NCI-H2081 (cell line): ENCODE measurements around the gene IFITM10.

Source experiments
- DNase-seq, 2 experiments: peaks; one replicate each; lab custom pipeline; 2025; lab: John Stamatoyannopoulos, UW

Gene IFITM10

DNA sequence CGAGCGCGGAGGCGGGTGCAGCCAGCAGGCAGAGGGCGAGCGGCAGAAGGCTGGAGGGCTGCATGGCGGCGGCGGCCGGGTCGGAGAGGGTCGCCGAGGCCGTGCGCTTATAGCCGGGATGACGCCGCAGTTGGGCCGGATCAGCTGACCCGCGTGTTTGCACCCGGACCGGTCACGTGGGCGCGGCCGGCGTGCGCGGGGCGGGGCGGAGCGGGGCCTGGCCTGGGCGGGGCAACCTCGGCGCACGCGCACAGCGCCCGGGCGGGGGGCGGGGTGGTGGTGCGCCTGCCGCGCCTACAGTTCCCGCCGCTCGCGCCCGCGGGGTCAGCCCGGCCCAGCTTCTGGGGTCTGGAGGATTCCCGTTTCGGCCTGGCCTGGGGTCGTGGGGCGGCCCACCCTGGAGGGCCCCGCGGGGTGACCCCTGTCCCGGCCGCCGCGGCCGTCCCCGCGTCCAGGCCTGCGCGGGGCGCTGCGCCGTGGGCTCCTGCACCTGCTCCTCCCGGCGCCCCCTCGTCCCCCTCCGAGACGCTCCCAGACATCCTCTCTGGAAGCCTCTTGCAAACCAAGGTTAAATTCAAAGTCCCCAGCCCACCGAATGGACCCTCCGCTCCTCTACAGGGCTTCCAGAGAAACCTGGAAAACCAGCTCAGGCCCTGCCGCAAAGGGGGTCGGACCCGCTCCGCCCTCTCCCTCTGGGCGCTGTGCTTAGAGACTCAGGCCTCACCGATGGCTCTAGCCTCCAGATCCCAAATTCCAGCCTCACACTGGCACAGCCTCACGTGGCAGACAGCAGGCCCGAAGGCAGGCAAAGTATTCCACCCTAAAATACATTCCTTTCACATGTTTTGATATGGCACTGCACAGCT lies 13.6 kb upstream of the IFITM10 start, which contains the start of gene CTSD:
Gene CTSD, minus strand, starts transcription at position 132 of the 866 bp plus-strand sequence. Its CDS starts 68 bp downstream, at position 64.
- peak; percentile 69 to 77 for DNase-seq

GRCh38 chr11:1763336-1763795 lies 13.0 kb upstream of the IFITM10 start:
- no peak for DNase-seq

GRCh38 chr11:1762537-1763302 lies 12.3 kb upstream of the IFITM10 start:
- peak in 1 of 2 experiments; percentile 12 for DNase-seq

GRCh38 chr11:1761857-1762536 lies 11.6 kb upstream of the IFITM10 start:
- no peak for DNase-seq

DNA sequence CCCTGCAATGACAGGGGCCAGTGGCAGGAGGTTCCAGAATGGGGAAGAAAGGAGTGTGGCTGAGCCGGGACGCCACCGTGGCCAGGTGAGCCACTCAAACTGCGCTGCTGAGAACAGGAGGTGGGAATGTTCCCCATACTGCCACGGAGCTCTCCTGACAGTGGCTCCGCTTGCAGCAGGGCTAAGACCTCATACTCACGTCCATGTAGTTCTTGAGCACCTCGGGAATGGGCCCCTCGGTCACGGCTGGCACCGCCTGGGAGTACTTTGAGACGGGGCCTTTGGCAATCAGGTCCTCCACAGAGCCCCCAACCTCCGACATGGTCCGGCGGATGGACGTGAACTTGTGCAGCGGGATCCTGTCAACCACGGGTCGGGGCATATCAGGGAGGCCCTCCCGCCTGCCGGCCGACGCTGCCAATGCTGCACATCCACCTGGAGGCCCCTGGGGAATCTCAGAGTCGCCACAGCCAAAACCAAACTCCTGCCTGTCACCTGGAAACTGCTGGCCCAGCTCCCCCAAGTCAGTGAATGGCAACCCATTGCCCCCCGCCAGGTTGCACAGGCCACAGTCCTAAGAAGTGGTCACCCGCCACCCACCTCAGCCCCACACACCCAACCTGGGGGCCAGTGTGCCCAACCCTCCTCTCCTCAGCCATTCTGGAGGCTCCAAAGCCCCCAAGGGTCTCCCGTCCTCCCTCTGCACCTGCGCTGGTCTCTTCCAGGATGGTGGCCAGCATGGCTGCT lies 10.9 kb upstream of the IFITM10 start:
- DNase-seq = no peak

DNA sequence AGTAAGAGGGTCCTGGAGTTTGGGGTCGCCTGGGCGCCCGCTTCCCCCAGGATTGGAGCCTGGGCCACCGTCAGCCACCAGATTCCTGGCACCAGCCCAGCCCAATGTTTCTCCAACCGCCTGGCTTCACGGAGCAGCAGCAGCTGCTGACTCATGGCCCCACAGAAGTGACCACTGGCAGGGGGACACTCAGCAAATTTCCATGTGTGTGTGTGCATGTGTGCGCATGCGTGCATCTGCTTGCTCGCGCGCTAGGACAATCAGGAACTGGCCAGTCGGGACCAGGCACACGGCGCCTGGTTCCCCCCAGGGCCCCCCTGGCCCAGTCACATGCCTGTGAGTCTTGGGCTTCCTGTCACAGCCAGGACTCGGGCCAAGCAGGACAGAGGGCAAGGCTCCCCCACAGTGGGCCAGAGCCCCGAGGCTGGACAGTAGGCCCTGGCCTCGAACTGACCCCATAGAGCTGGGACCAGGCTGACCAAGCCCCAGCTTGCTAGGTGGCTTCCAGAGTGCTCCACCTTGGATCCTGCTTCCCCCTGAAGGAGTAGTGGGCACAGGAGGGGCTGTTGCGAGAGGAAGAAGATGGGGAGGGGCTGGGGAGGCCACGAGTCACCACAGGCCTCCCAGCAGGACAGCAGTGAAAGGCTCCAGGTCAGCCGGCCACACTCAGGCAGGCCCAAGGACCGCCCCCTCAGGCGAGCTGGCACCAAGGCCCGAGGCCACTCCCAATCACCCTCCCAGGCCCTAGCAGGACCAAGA lies 10.1 kb upstream of the IFITM10 start:
- DNase-seq = no peak

GRCh38 chr11:1759851-1760220 lies 9.4 kb upstream of the IFITM10 start:
- DNase-seq = no peak

DNA sequence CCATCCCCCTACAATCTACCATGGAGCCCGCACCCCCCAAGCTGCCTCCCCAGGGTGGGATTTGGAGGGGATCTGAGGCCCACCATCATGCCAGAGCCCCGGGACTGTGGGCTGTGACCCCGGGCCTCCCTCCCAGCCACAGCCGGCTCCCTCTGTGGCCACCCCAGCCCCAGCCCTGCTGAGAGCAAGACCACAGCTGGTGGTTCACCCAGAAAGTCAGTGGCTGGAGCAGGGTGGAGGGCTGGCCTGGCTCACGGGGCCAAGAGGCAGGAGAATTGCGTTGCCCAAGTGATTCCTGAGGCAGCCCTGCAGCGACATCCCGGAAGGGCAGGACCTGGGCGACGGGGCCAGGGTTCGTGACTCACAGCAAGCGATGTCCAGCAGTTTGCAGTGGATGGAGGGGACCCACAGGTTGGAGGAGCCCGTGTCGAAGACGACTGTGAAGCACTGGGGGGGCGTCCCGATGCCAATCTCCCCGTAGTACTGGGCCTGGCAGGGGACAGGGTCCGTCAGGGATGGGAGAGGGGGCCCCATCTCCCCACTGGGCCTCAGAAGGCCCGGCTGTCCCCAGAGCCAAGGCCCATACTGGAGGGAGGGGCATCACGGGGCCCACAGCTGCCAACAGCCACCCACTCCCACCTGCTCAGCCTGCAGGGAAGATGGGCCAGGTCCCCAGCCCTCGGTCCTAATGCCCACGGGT lies 8.9 kb upstream of the IFITM10 start:
- no peak for DNase-seq

GRCh38 chr11:1758611-1759150 lies 8.3 kb upstream of the IFITM10 start:
- no peak for DNase-seq

- DNase-seq = no peak
Measured at GRCh38 chr11:1757861-1758610, 7.6 kb upstream of the IFITM10 start.

GRCh38 chr11:1756791-1757771 lies 6.7 kb upstream of the IFITM10 start:
- no peak for DNase-seq

- no peak for DNase-seq
Measured at GRCh38 chr11:1755692-1756561, 5.5 kb upstream of the IFITM10 start.

DNA sequence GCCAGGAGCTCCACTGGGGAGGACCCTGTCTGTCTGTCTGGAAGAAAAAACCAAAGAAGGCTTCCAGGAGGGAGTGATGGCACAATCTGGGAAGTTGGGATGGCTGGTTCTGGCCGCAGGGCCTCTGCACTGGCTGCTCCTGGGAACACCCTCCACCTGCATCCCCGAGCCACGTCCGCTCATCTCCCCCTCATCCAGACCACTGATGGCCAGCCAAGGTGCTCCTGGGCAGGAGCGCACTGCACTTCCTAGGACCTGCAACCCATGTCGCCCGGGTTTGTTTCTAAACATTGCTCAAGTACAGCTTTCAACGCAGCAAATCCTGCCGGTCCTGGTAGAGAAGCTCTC lies 4.9 kb upstream of the IFITM10 start:
- no peak for DNase-seq

- no peak for DNase-seq
Measured at GRCh38 chr11:1754376-1755150, 4.2 kb upstream of the IFITM10 start.

DNA sequence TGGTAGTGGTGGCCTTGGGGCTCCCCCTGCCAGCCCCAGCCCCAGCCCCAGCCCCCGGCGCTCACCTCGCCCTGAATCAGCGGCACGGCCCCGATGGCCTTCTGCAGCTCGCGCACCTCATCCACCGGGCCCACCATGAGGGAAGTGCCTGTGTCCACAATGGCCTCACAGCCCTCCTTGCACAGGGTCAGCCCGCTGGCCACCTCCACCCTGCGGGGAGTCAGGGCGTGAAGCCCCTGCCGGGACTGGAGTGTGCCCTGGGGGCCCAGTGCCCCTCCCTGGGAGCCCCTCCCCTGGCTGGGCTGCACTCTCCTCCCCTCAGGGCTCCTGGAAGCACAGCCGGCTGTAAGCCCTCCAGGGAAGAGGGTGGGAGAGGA lies 3.5 kb upstream of the IFITM10 start:
- DNase-seq = no peak

DNA sequence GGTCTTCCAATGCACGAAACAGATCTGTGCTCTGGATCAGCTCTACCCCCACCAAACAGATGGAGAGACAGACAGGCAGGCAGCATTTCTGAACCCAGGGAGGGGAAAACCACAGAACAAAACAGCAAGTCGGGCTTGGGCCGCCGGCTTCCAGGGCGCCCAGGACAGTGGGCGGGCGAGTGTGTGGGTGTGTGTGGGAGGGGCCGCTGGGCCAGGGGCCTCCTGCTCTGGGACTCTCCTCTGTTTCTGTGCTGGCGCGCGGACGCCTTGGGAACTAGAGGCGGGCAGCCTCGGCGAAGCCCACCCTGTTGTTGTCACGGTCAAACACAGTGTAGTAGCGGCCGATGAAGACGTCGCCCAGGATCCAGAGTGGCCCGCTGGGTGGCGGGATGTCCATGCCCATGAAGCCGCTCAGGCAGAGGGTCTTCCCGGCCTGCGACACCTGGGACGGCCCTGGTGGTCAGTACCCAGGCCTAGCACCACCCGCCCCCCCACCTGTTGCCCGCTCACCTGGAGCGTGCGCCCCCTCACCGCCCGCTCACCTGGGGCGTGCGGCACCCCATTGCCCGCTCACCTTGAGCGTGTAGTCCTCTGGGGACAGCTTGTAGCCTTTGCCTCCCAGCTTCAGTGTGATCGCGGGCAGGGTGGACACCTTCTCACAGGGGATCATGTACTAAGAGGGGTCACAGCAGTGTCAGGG lies 3.0 kb upstream of the IFITM10 start:
- no peak for DNase-seq
